HG02870 (cell line): ENCODE measurements around the gene PRPSAP1.
"Not testable (repeated sequence)": the region's sequence is repeated elsewhere in the genome, so short reads cannot be mapped to it uniquely, and the experiment has no call there.

ENCODE experiments used
- ATAC-seq: cut with Tn5 transposase; IDR thresholded peaks from one replicate; pipeline ENCODE4 v1.9.1; 2021; ENCODE audit warnings: mild to moderate bottlenecking, moderate library complexity; ENCODE audit not compliant: unreplicated experiment

The PRPSAP1 gene

DNA sequence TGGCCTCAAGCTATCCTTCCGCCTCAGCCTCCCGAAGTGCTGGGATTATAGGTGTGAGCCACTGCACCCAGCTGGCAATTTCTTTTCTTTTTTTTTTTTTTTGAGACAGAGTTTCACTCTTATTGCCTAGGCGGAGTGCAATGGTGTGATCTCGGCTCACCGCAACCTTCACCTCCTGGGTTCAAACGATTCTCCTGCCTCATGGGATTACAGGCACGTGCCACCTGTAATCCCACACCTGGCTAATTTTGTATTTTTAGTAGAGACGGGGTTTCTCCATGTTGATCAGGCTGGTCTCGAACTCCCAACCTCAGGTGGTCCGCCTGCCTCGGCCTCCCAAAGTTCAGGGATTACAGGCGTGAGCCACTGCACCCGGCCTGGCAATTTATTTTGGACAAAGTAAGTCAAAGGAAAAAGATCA is 86.1 kb downstream of the PRPSAP1 start:
- ATAC-seq: not testable (repeated sequence)

GRCh38 chr17:76267051-76267576 is 86.6 kb downstream of the PRPSAP1 start:
- ATAC-seq: no peak

GRCh38 chr17:76266244-76266938 is 87.3 kb downstream of the PRPSAP1 start:
- no peak for ATAC-seq

- ATAC-seq: no peak
Observed at GRCh38 chr17:76265624-76266243, 88.0 kb downstream of the PRPSAP1 start.

DNA sequence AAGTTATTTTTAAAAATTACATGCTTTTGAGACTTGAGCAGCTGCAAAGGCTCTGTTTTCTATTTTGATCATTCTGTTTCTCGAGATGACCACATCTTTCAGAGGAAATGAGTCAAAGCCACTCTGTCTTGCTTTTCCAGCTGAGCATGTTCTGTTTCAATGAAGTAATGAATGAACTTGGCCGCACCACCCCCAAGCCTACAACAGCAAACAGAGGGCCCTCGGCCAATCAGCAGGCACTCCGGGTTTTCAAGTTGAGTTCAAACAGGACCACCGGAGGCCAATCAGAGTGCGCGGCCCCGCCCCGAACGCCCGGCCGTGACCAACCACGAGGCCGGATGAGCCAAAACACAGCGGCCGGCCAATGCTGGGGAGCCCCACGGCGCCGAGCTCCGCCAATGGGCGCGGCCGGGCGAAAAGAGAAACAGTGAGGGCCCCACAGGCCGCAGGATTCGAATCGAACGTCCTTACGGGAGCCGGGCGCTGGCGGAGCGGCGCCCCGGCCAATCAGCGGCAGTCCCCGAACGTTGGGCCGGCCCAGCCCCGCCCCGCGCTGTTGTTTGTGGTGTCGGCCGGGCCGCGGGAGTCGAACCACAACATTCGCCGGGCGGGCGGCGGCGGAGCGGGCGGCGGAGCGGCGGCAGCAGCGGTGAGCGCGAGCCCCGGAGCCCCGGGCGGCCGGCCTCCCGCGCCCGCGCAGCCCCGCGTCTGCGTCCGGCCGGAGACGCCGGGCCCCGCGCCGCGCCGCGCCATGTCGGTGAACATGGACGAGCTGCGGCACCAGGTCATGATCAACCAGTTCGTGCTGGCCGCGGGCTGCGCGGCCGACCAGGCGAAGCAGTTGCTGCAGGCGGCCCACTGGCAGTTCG is 88.7 kb downstream of the PRPSAP1 start, which contains the start of gene UBALD2:
UBALD2 (plus strand) TSS at position 594 of the 869 bp plus-strand sequence; CDS start at position 752, 158 bp downstream.
- ATAC-seq: peak; percentile 71

DNA sequence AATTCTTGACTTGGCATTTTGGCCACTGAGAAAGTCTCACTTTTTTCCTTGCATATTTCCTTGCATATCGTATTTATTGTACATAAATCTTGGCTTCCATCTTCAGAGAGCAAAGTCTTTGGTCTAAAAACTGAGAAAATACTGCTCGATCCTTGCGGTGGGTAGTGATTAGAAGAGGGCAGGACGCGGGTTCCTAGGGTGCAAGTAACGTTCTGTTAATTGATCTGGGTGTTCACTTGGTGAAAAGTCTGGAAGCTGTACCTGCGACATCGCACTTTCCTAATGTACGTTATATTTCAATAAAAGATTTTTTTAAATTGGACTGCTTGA is 89.3 kb downstream of the PRPSAP1 start:
- no peak for ATAC-seq

DNA sequence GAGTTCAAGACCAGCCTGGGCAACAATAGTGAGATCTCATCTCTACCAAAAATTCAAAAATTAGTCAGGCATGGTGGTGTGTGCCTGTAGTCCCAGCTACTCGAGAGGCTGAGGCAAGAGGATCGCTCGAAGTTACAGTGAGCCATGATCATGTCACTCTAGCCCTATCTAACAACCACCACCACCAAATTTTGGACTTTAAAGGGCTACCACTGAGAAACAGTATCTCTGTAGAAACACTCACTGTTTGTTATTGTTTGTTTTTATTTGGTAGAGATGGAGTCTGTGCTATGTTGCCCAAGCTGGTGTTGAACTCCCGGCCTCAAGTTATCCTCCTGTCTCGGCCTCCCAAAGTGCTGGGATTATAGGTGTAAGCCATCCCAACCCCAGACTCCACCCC is 89.8 kb downstream of the PRPSAP1 start:
- ATAC-seq: no peak

GRCh38 chr17:76262732-76263344 is 90.9 kb downstream of the PRPSAP1 start:
- ATAC-seq: no peak

- ATAC-seq: no peak
Observed at GRCh38 chr17:76261421-76262215, 92.1 kb downstream of the PRPSAP1 start.

GRCh38 chr17:76260669-76261068 is 93.0 kb downstream of the PRPSAP1 start:
- ATAC-seq: no peak

DNA sequence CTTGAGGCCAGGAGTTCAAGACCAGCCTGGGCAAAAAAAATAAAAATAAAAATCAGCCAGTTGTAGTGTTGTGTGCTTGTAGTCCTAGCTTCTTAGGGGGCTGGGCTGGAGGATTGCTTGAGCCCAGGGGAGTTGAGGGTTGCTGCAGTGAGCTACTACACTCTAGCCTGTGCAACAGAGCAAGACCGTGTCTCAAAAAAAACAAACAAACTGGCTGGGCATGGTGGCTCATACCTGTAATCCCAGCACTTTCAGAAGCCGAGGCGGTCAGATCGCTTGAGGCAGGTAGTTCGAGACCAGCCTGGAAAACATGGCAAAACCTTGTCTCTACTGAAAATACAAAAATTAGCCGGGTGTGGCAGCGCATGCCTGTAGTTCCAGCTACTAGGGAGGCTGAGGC is 93.5 kb downstream of the PRPSAP1 start:
- no peak for ATAC-seq
